Measurements from ENCODE around the gene STARD10.

Gene STARD10

GRCh38 chr11:72723508-72723907 lies 70.3 kb downstream of the STARD10 start:
- Histone ChIP-seq H3K9me3 (replicated peaks; ENCODE audit: low read length) (no peaks in the 10 kb centered on the region), H3K9ac (ENCODE audit: low read depth, low read length) (no peak overlapping the region), H3K27me3 (ENCODE audit: control insufficient read depth, insufficient read depth, low read length) (no peaks in the 10 kb centered on the region), H3K4me2 (ENCODE audit: low read length) (no peak overlapping the region), H3K4me1 (ENCODE audit: control insufficient read depth, insufficient read depth, low read length) (peaks cover 31% of the 10 kb centered on the region), H3K4me3 (ENCODE audit: low read length) (no peak overlapping the region), H3K36me3 (ENCODE audit: insufficient read depth, low read length) (no peaks in the 10 kb centered on the region)

GRCh38 chr11:72722050-72722748 lies 71.6 kb downstream of the STARD10 start:
- H3K36me3 ChIP-seq (ENCODE audit: insufficient read depth, low read length), result no peaks in the 10 kb centered on the region
- peak overlapping the region; percentile 80 for H3K4me3 ChIP-seq (ENCODE audit: low read length)
- H3K9ac ChIP-seq (ENCODE audit: low read depth, low read length), result peak overlapping the region; percentile 86
- H3K4me2 ChIP-seq (ENCODE audit: low read length), result peak overlapping the region; percentile 99
- no peaks in the 10 kb centered on the region for H3K9me3 ChIP-seq (replicated peaks; ENCODE audit: low read length)
- no peaks in the 10 kb centered on the region for H3K27me3 ChIP-seq (ENCODE audit: control insufficient read depth, insufficient read depth, low read length)
- H3K4me1 ChIP-seq (ENCODE audit: control insufficient read depth, insufficient read depth, low read length), result peaks cover 31% of the 10 kb centered on the region

DNA sequence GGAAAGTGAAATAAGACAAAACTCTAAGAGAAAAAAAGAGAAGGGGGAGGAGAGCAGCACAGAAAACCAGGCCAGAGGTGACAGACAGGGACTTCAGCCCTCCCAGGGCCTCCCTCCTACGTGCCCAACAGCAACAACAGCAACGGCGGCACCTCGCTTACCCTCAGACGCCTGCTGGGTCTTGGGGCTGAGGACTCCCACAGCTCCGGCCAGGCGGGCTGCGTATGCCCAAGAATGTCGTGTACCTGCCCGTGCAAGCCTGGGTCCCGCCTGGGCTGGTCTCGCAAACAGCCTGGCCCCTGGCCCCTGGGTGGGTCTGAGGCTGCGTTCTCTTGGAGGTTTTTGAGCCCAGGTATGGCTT lies 72.2 kb downstream of the STARD10 start:
- peak overlapping the region; percentile 80 for H3K4me3 ChIP-seq (ENCODE audit: low read length)
- peaks cover 31% of the 10 kb centered on the region for H3K4me1 ChIP-seq (ENCODE audit: control insufficient read depth, insufficient read depth, low read length)
- no peaks in the 10 kb centered on the region for H3K36me3 ChIP-seq (ENCODE audit: insufficient read depth, low read length)
- no peaks in the 10 kb centered on the region for H3K27me3 ChIP-seq (ENCODE audit: control insufficient read depth, insufficient read depth, low read length)
- peak overlapping the region; percentile 86 for H3K9ac ChIP-seq (ENCODE audit: low read depth, low read length)
- peak overlapping the region; percentile 99 for H3K4me2 ChIP-seq (ENCODE audit: low read length)
- no peaks in the 10 kb centered on the region for H3K9me3 ChIP-seq (replicated peaks; ENCODE audit: low read length)

- Histone ChIP-seq H3K27me3 (ENCODE audit: control insufficient read depth, insufficient read depth, low read length) (no peaks in the 10 kb centered on the region), H3K4me3 (ENCODE audit: low read length) (peak overlapping the region; percentile 80), H3K4me1 (ENCODE audit: control insufficient read depth, insufficient read depth, low read length) (peaks cover 31% of the 10 kb centered on the region), H3K36me3 (ENCODE audit: insufficient read depth, low read length) (no peaks in the 10 kb centered on the region), H3K9me3 (replicated peaks; ENCODE audit: low read length) (no peaks in the 10 kb centered on the region), H3K9ac (ENCODE audit: low read depth, low read length) (peak overlapping the region; percentile 86), H3K4me2 (ENCODE audit: low read length) (peak overlapping the region; percentile 99)
Measured at GRCh38 chr11:72721276-72721675, 72.6 kb downstream of the STARD10 start.

DNA sequence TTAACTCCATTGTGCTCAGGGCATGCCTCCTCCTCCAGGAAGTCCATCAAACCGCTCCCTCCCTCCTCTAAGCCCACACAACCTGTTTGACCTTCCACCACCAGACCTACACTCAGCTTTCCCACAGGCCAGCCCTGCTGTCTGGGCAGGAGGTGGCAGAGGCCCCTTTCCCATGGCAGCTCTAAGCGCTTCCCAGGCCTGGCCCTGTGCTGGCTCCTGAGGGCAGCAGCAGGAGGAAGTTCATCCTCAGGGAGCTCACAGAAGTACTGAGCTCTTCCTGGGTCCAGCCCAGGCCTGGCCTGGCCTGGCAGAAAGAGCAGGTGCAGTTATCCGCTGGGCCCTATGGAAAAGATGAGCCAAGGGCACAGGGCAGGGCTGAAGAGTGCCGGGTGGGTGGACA lies 73.1 kb downstream of the STARD10 start:
- Histone ChIP-seq H3K4me1 (ENCODE audit: control insufficient read depth, insufficient read depth, low read length) (peaks cover 31% of the 10 kb centered on the region), H3K9ac (ENCODE audit: low read depth, low read length) (peak overlapping the region; percentile 86), H3K4me3 (ENCODE audit: low read length) (peak overlapping the region; percentile 80), H3K27me3 (ENCODE audit: control insufficient read depth, insufficient read depth, low read length) (no peaks in the 10 kb centered on the region), H3K4me2 (ENCODE audit: low read length) (peak overlapping the region; percentile 99), H3K36me3 (ENCODE audit: insufficient read depth, low read length) (no peaks in the 10 kb centered on the region), H3K9me3 (replicated peaks; ENCODE audit: low read length) (no peaks in the 10 kb centered on the region)

DNA sequence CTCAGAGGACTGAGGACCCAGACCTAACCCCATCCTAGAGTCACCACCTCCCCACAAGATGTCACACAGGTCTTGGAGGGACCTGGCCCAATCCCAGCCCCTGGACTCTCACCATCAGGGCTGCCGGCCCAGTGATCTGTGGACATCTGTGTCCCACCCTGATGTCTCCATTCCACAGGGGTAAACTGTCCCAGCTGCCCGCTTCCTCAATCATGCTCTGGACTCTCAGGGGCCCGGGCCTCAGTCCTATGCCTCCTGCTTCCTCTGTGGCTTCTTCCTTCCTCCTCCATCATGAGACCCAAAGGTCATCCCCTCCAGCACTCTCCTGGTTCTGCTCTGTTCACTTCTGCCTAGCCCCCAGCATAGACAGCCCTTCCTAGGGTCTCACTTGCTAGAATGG lies 73.8 kb downstream of the STARD10 start:
- peak overlapping the region; percentile 99 for H3K4me2 ChIP-seq (ENCODE audit: low read length)
- H3K9ac ChIP-seq (ENCODE audit: low read depth, low read length), result peak overlapping the region; percentile 14
- peaks cover 31% of the 10 kb centered on the region for H3K4me1 ChIP-seq (ENCODE audit: control insufficient read depth, insufficient read depth, low read length)
- H3K4me3 ChIP-seq (ENCODE audit: low read length), result peak overlapping the region; percentile 80
- no peaks in the 10 kb centered on the region for H3K36me3 ChIP-seq (ENCODE audit: insufficient read depth, low read length)
- no peaks in the 10 kb centered on the region for H3K9me3 ChIP-seq (replicated peaks; ENCODE audit: low read length)
- no peaks in the 10 kb centered on the region for H3K27me3 ChIP-seq (ENCODE audit: control insufficient read depth, insufficient read depth, low read length)

GRCh38 chr11:72719551-72719950 lies 74.3 kb downstream of the STARD10 start:
- H3K27me3 ChIP-seq (ENCODE audit: control insufficient read depth, insufficient read depth, low read length), result no peaks in the 10 kb centered on the region
- no peak overlapping the region for H3K4me3 ChIP-seq (ENCODE audit: low read length)
- H3K36me3 ChIP-seq (ENCODE audit: insufficient read depth, low read length), result peaks cover 2% of the 10 kb centered on the region
- H3K4me1 ChIP-seq (ENCODE audit: control insufficient read depth, insufficient read depth, low read length), result peaks cover 31% of the 10 kb centered on the region
- peak overlapping the region; percentile 14 for H3K9ac ChIP-seq (ENCODE audit: low read depth, low read length)
- H3K4me2 ChIP-seq (ENCODE audit: low read length), result peak overlapping the region; percentile 99
- H3K9me3 ChIP-seq (replicated peaks; ENCODE audit: low read length), result no peaks in the 10 kb centered on the region

DNA sequence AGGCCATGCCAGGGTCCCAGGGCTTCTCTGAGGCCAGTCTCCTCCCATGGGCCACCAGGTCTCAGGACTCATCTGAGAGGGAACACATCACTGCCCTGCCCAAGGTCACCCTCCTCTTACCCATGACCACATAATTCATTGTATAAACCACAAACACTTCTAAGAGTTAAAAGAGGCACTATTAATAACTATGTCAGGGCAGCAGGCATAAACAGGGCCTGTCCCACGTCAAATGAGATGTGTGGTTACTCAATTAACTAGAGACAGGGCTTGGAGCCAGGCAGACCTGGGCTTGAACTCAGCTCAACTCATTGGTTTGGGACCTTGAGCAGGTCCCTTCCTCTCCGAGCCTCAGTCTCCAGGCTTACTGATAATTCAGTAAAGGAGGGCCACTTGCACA lies 74.7 kb downstream of the STARD10 start:
- H3K9ac ChIP-seq (ENCODE audit: low read depth, low read length), result no peak overlapping the region
- H3K27me3 ChIP-seq (ENCODE audit: control insufficient read depth, insufficient read depth, low read length), result no peaks in the 10 kb centered on the region
- H3K4me3 ChIP-seq (ENCODE audit: low read length), result no peak overlapping the region
- H3K36me3 ChIP-seq (ENCODE audit: insufficient read depth, low read length), result peaks cover 2% of the 10 kb centered on the region
- H3K4me1 ChIP-seq (ENCODE audit: control insufficient read depth, insufficient read depth, low read length), result peaks cover 31% of the 10 kb centered on the region
- no peaks in the 10 kb centered on the region for H3K9me3 ChIP-seq (replicated peaks; ENCODE audit: low read length)
- peak overlapping the region; percentile 99 for H3K4me2 ChIP-seq (ENCODE audit: low read length)

GRCh38 chr11:72718101-72718501 lies 75.7 kb downstream of the STARD10 start:
- Histone ChIP-seq H3K36me3 (ENCODE audit: insufficient read depth, low read length) (peaks cover 2% of the 10 kb centered on the region), H3K4me1 (ENCODE audit: control insufficient read depth, insufficient read depth, low read length) (peaks cover 31% of the 10 kb centered on the region), H3K4me2 (ENCODE audit: low read length) (no peak overlapping the region), H3K27me3 (ENCODE audit: control insufficient read depth, insufficient read depth, low read length) (no peaks in the 10 kb centered on the region), H3K9ac (ENCODE audit: low read depth, low read length) (no peak overlapping the region), H3K9me3 (replicated peaks; ENCODE audit: low read length) (no peaks in the 10 kb centered on the region), H3K4me3 (ENCODE audit: low read length) (no peak overlapping the region)

DNA sequence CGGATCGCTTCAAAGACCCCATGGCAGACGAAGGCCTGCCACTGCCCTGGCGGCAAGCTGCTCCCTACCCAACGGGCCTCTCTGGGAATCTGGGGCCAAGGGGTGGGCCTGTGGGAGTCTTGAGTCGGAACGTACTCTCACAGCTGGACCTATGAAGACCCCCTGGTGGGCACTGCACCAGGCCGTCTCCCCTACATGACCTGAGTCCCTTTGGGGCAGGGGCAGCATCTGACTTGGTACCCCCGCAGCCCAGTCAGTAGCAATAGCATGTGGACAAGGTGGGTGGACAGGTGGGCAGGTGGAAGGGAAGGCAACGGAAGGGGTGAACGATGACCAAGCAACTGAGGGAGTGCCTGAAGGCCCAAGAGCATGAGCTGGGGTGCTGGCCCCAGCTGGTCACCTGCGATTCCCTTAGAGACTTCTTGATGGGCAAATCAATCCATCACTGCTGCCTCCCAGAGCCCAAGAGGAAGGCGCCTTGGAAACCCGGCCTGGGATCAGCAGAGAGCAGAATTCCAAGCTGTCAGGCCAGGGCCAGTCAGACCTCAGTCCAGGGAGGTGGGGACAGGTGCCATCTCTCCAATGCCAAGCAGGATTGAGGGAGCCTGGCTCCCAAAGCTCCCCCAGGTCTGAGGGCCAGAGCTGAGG lies 76.9 kb downstream of the STARD10 start:
- no peak overlapping the region for H3K4me2 ChIP-seq (ENCODE audit: low read length)
- H3K9me3 ChIP-seq (replicated peaks; ENCODE audit: low read length), result no peaks in the 10 kb centered on the region
- H3K27me3 ChIP-seq (ENCODE audit: control insufficient read depth, insufficient read depth, low read length), result no peaks in the 10 kb centered on the region
- H3K36me3 ChIP-seq (ENCODE audit: insufficient read depth, low read length), result peaks cover 2% of the 10 kb centered on the region
- no peak overlapping the region for H3K4me3 ChIP-seq (ENCODE audit: low read length)
- H3K9ac ChIP-seq (ENCODE audit: low read depth, low read length), result no peak overlapping the region
- peaks cover 24% of the 10 kb centered on the region for H3K4me1 ChIP-seq (ENCODE audit: control insufficient read depth, insufficient read depth, low read length)

DNA sequence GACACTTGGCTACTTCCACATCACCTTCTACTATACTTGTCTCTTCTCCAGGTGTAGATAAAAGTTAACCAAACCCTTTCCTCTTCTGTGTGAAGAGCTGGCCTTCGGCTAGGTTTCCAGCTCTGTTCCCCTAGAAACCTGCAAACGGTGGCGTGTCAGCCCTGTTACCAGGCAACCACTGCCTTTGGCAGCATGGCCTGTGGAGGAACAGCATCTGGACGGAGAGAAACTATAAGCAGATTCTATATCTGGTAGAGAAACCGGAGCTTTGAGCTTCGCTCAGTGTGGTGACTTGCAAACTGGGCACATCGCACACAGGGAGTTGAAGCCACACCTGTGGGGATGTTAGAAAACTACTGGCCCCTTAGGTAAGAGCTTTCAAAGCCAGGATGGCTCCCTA lies 77.6 kb downstream of the STARD10 start:
- no peak overlapping the region for H3K4me3 ChIP-seq (ENCODE audit: low read length)
- peaks cover 4% of the 10 kb centered on the region for H3K36me3 ChIP-seq (ENCODE audit: insufficient read depth, low read length)
- peaks cover 22% of the 10 kb centered on the region for H3K4me1 ChIP-seq (ENCODE audit: control insufficient read depth, insufficient read depth, low read length)
- H3K9me3 ChIP-seq (replicated peaks; ENCODE audit: low read length), result no peaks in the 10 kb centered on the region
- no peak overlapping the region for H3K9ac ChIP-seq (ENCODE audit: low read depth, low read length)
- H3K4me2 ChIP-seq (ENCODE audit: low read length), result no peak overlapping the region
- H3K27me3 ChIP-seq (ENCODE audit: control insufficient read depth, insufficient read depth, low read length), result no peaks in the 10 kb centered on the region

GRCh38 chr11:72712841-72713240 lies 81.0 kb downstream of the STARD10 start:
- Histone ChIP-seq H3K9ac (ENCODE audit: low read depth, low read length) (no peak overlapping the region), H3K36me3 (ENCODE audit: insufficient read depth, low read length) (peaks cover 34% of the 10 kb centered on the region), H3K4me3 (ENCODE audit: low read length) (no peak overlapping the region), H3K4me2 (ENCODE audit: low read length) (no peak overlapping the region), H3K9me3 (replicated peaks; ENCODE audit: low read length) (no peaks in the 10 kb centered on the region), H3K4me1 (ENCODE audit: control insufficient read depth, insufficient read depth, low read length) (no peaks in the 10 kb centered on the region), H3K27me3 (ENCODE audit: control insufficient read depth, insufficient read depth, low read length) (no peaks in the 10 kb centered on the region)
